ENCODE results near the gene MPI. TPM values are rescaled to one million over a fixed set of nuclear protein-coding genes. Genes with fewer than 3 reads are reported as not detected.
"Not testable (repeated sequence)": the region's sequence is repeated elsewhere in the genome, so short reads cannot be mapped to it uniquely, and the experiment has no call there.

MPI gene
- total and polyA plus RNA-seq, 2 donors: 22.2 to 36.1 TPM

GRCh38 chr15:74904190-74904805 lies 14.5 kb downstream of the MPI start:
- no peaks in the 10 kb centered on the region for H3K9me3 ChIP-seq (ENCODE audit: control insufficient read depth in 2 of 2, insufficient read depth in 1 of 2, low read length in 1 of 2)
- peaks cover 0 to 37% of the 10 kb centered on the region in 2 donors for H3K36me3 ChIP-seq (ENCODE audit: control insufficient read depth in 2 of 2, insufficient read depth in 2 of 2, low read length in 1 of 2)
- DNase-seq (ENCODE audit: low read depth in 6 of 9, low spot score in 9 of 9): no peak
- 99% methylated on average over 7 of the region's 7 CpGs for WGBS
- H3K4me3 ChIP-seq (ENCODE audit: low read length in 2 of 2): no peak overlapping the region
- H3K4me1 ChIP-seq (ENCODE audit: control insufficient read depth in 2 of 2, insufficient read depth in 2 of 2, low read length in 2 of 2): peaks cover 12 to 22% of the 10 kb centered on the region in 2 donors
- H3K27me3 ChIP-seq (ENCODE audit: control insufficient read depth in 2 of 2, insufficient read depth in 1 of 2, low read length in 1 of 2): no peaks in the 10 kb centered on the region
- H3K27ac ChIP-seq (ENCODE audit: low read depth in 1 of 2, low read length in 1 of 2): no peak overlapping the region

GRCh38 chr15:74906067-74906449 lies 16.2 kb downstream of the MPI start:
- no peaks in the 10 kb centered on the region for H3K9me3 ChIP-seq (ENCODE audit: control insufficient read depth in 2 of 2, insufficient read depth in 1 of 2, low read length in 1 of 2)
- peak overlapping the region; percentile 88 to 94 for H3K4me3 ChIP-seq (ENCODE audit: low read length in 2 of 2)
- H3K36me3 ChIP-seq (ENCODE audit: control insufficient read depth in 2 of 2, insufficient read depth in 2 of 2, low read length in 1 of 2): peaks cover 0 to 22% of the 10 kb centered on the region in 2 donors
- peak overlapping the region; percentile 57 to 80 for H3K27ac ChIP-seq (ENCODE audit: low read depth in 1 of 2, low read length in 1 of 2)
- H3K4me1 ChIP-seq (ENCODE audit: control insufficient read depth in 2 of 2, insufficient read depth in 2 of 2, low read length in 2 of 2): peaks cover 12 to 22% of the 10 kb centered on the region in 2 donors
- under 1% methylated on average over 20 of the region's 20 CpGs for WGBS
- no peaks in the 10 kb centered on the region for H3K27me3 ChIP-seq (ENCODE audit: control insufficient read depth in 2 of 2, insufficient read depth in 1 of 2, low read length in 1 of 2)
- DNase-seq (ENCODE audit: low read depth in 6 of 9, low spot score in 9 of 9): peak in 1 of 9 donors; percentile 60

DNA sequence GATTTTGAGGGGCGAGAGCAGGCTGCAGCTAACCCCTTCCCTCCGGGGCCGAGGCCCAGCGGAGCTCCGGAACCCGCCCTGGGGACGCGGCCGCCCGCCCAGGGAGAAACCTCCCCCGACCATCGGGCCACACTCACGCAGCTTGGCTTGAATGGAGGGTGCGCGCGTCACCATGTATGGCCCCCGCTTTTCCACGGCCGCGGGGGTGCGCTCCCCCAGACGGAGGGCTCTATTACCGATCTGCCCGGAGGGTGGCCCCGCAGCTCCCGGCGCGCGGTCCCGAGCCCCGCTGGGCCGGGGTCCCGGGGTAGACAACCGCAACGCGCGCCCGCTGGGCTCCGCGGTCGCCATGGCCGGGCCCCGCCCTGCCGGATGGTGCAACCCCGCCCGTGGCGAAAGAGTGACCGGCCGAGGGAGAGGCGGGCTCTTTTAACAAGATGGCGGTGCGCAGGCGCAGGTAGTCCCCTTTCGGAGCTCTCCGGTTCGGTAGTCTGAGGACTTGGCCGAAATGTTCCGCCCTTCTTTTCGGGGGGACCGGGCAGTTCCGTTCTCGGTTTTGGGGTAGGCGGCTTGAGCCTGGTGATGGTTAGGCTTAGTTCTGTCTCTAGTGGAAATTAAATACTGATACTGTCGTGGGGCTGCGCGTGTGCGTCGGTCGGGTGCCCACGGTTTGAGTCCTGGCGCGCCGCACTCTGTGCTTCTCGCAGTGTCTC lies 16.8 kb downstream of the MPI start, which contains the start of gene FAM219B:
Gene FAM219B (minus strand): TSS at position 402 of the 713 bp plus-strand sequence. CDS start 51 bp downstream, at position 351.
- peak within 1 kb of the TSS; percentile 88 to 94 for H3K4me3 ChIP-seq (ENCODE audit: low read length in 2 of 2)
- H3K9me3 ChIP-seq (ENCODE audit: control insufficient read depth in 2 of 2, insufficient read depth in 1 of 2, low read length in 1 of 2): no peaks in the 10 kb centered on the region
- no peaks in the 10 kb centered on the region for H3K27me3 ChIP-seq (ENCODE audit: control insufficient read depth in 2 of 2, insufficient read depth in 1 of 2, low read length in 1 of 2)
- H3K36me3 ChIP-seq (ENCODE audit: control insufficient read depth in 2 of 2, insufficient read depth in 2 of 2, low read length in 1 of 2): peaks cover 0 to 21% of the 10 kb centered on the region in 2 donors
- WGBS: under 1% methylated on average over 74 of the region's 74 CpGs
- DNase-seq (ENCODE audit: low read depth in 6 of 9, low spot score in 9 of 9): peak in 5 of 9 donors; percentile 38 to 74 (median 49)
- H3K27ac ChIP-seq (ENCODE audit: low read depth in 1 of 2, low read length in 1 of 2): peak within 1 kb of the TSS; percentile 57 to 80
- H3K4me1 ChIP-seq (ENCODE audit: control insufficient read depth in 2 of 2, insufficient read depth in 2 of 2, low read length in 2 of 2): peaks cover 12 to 18% of the 10 kb centered on the region in 2 donors

GRCh38 chr15:74907163-74907870 lies 17.5 kb downstream of the MPI start:
- WGBS: 66% methylated on average over 8 of the region's 8 CpGs
- Histone ChIP-seq H3K27ac (ENCODE audit: low read depth in 1 of 2, low read length in 1 of 2) (peak overlapping the region; percentile 1 to 54), H3K4me3 (ENCODE audit: low read length in 2 of 2) (peak overlapping the region; percentile 88 to 94), H3K4me1 (ENCODE audit: control insufficient read depth in 2 of 2, insufficient read depth in 2 of 2, low read length in 2 of 2) (peaks cover 12 to 18% of the 10 kb centered on the region in 2 donors), H3K36me3 (ENCODE audit: control insufficient read depth in 2 of 2, insufficient read depth in 2 of 2, low read length in 1 of 2) (peaks cover 4 to 21% of the 10 kb centered on the region in 2 donors), H3K9me3 (ENCODE audit: control insufficient read depth in 2 of 2, insufficient read depth in 1 of 2, low read length in 1 of 2) (no peaks in the 10 kb centered on the region), H3K27me3 (ENCODE audit: control insufficient read depth in 2 of 2, insufficient read depth in 1 of 2, low read length in 1 of 2) (no peaks in the 10 kb centered on the region)
- no peak for DNase-seq (ENCODE audit: low read depth in 6 of 9, low spot score in 9 of 9)

DNA sequence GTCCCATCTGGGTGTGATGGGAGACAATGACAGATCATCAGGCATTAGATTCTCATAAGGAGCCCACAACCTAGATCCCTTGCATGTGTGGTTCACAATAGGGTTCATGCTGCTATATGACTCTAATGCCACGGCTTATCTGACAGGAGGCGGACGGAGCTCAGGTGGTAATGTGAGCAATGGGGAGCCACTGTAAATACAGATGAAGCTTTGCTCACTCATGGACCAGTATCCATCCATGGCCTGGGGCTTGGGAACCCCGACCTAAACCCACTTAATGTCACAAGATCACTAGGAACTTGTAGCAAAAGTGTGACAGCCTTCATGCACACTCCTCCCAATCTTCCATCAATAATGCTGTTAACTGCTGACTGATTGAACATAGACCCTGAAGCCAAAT lies 18.8 kb downstream of the MPI start:
- Histone ChIP-seq H3K27me3 (ENCODE audit: control insufficient read depth in 2 of 2, insufficient read depth in 1 of 2, low read length in 1 of 2) (no peaks in the 10 kb centered on the region), H3K27ac (ENCODE audit: low read depth in 1 of 2, low read length in 1 of 2) (no peak overlapping the region), H3K4me3 (ENCODE audit: low read length in 2 of 2) (no peak overlapping the region), H3K9me3 (ENCODE audit: control insufficient read depth in 2 of 2, insufficient read depth in 1 of 2, low read length in 1 of 2) (no peaks in the 10 kb centered on the region), H3K4me1 (ENCODE audit: control insufficient read depth in 2 of 2, insufficient read depth in 2 of 2, low read length in 2 of 2) (peaks cover 12 to 18% of the 10 kb centered on the region in 2 donors), H3K36me3 (ENCODE audit: control insufficient read depth in 2 of 2, insufficient read depth in 2 of 2, low read length in 1 of 2) (peaks cover 9 to 19% of the 10 kb centered on the region in 2 donors)
- WGBS: 98% methylated on average over 4 of the region's 4 CpGs
- no peak for DNase-seq (ENCODE audit: low read depth in 6 of 9, low spot score in 9 of 9)

DNA sequence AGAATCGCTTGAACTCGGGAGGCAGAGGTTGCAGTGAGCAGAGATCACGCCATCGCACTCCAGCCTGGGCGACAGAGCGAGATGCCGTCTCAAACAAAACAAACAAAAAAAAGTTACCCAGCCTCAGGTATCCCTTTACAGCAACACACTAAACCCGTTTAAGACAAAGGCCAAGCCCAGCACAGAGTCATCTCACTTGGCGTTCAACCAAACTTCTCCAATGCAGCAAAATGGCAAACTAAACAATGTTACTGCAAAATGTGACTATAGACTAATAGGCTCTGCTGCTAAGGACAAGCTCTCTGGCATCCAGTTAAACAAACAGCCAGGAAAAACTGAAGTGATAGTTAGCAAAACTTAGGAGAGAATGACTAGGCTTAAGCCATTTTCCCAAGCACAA lies 23.2 kb downstream of the MPI start:
- WGBS: 93% methylated on average over 9 of the region's 9 CpGs

DNA sequence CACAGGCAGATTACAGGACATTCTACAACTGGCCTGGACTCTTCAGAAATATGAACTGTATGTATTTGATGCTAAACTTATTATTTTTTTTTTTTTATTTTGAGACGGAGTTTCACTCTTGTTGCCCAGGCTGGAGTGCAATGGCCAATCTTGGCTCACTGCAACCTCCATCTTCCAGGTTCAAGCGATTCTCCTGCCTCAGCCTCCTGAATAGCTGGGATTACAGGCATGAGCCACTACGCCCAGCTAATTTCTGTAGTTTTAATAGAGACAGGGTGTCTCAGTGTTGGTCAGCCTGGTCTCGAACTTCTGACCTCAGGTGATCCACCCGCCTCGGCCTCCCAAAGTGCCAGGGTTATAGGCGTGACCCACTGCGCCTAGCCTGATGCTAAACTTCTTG lies 24.0 kb downstream of the MPI start:
- DNase-seq (ENCODE audit: low read depth in 6 of 9, low spot score in 9 of 9); H3K4me3 ChIP-seq (ENCODE audit: low read length in 2 of 2); H3K4me1 ChIP-seq (ENCODE audit: control insufficient read depth in 2 of 2, insufficient read depth in 2 of 2, low read length in 2 of 2); H3K9me3 ChIP-seq (ENCODE audit: control insufficient read depth in 2 of 2, insufficient read depth in 1 of 2, low read length in 1 of 2); H3K27me3 ChIP-seq (ENCODE audit: control insufficient read depth in 2 of 2, insufficient read depth in 1 of 2, low read length in 1 of 2); H3K27ac ChIP-seq (ENCODE audit: low read depth in 1 of 2, low read length in 1 of 2): not testable (repeated sequence)
- 99% methylated on average over 8 of the region's 8 CpGs for WGBS
- H3K36me3 ChIP-seq (ENCODE audit: control insufficient read depth in 2 of 2, insufficient read depth in 2 of 2, low read length in 1 of 2): peaks cover 35 to 46% of the 10 kb centered on the region in 2 donors

More for the DNA sequence above, 23.2 kb downstream of the MPI start:
- no peaks in the 10 kb centered on the region for H3K9me3 ChIP-seq (ENCODE audit: control insufficient read depth in 2 of 2, insufficient read depth in 1 of 2, low read length in 1 of 2)
- DNase-seq (ENCODE audit: low read depth in 6 of 9, low spot score in 9 of 9): no peak
- H3K27me3 ChIP-seq (ENCODE audit: control insufficient read depth in 2 of 2, insufficient read depth in 1 of 2, low read length in 1 of 2): no peaks in the 10 kb centered on the region
- H3K36me3 ChIP-seq (ENCODE audit: control insufficient read depth in 2 of 2, insufficient read depth in 2 of 2, low read length in 1 of 2): peaks cover 27 to 39% of the 10 kb centered on the region in 2 donors
- H3K4me3 ChIP-seq (ENCODE audit: low read length in 2 of 2): no peak overlapping the region
- H3K4me1 ChIP-seq (ENCODE audit: control insufficient read depth in 2 of 2, insufficient read depth in 2 of 2, low read length in 2 of 2): no peaks in the 10 kb centered on the region
- no peak overlapping the region for H3K27ac ChIP-seq (ENCODE audit: low read depth in 1 of 2, low read length in 1 of 2)

- no peaks in the 10 kb centered on the region for H3K4me1 ChIP-seq (ENCODE audit: control insufficient read depth in 2 of 2, insufficient read depth in 2 of 2, low read length in 2 of 2)
- peaks cover 49 to 66% of the 10 kb centered on the region in 2 donors for H3K36me3 ChIP-seq (ENCODE audit: control insufficient read depth in 2 of 2, insufficient read depth in 2 of 2, low read length in 1 of 2)
- no peaks in the 10 kb centered on the region for H3K9me3 ChIP-seq (ENCODE audit: control insufficient read depth in 2 of 2, insufficient read depth in 1 of 2, low read length in 1 of 2)
- no peak overlapping the region for H3K4me3 ChIP-seq (ENCODE audit: low read length in 2 of 2)
- 98% methylated on average over 6 of the region's 6 CpGs for WGBS
- H3K27me3 ChIP-seq (ENCODE audit: control insufficient read depth in 2 of 2, insufficient read depth in 1 of 2, low read length in 1 of 2): no peaks in the 10 kb centered on the region
- H3K27ac ChIP-seq (ENCODE audit: low read depth in 1 of 2, low read length in 1 of 2): no peak overlapping the region
- no peak for DNase-seq (ENCODE audit: low read depth in 6 of 9, low spot score in 9 of 9)
Measured at GRCh38 chr15:74917676-74918075, 27.8 kb downstream of the MPI start.

- Histone ChIP-seq H3K36me3 (ENCODE audit: control insufficient read depth in 2 of 2, insufficient read depth in 2 of 2, low read length in 1 of 2) (peaks cover 56 to 65% of the 10 kb centered on the region in 2 donors), H3K27me3 (ENCODE audit: control insufficient read depth in 2 of 2, insufficient read depth in 1 of 2, low read length in 1 of 2) (no peaks in the 10 kb centered on the region), H3K9me3 (ENCODE audit: control insufficient read depth in 2 of 2, insufficient read depth in 1 of 2, low read length in 1 of 2) (no peaks in the 10 kb centered on the region), H3K4me3 (ENCODE audit: low read length in 2 of 2) (no peak overlapping the region), H3K27ac (ENCODE audit: low read depth in 1 of 2, low read length in 1 of 2) (no peak overlapping the region), H3K4me1 (ENCODE audit: control insufficient read depth in 2 of 2, insufficient read depth in 2 of 2, low read length in 2 of 2) (no peaks in the 10 kb centered on the region)
- 96% methylated on average over 8 of the region's 8 CpGs for WGBS
- DNase-seq (ENCODE audit: low read depth in 6 of 9, low spot score in 9 of 9): no peak
Measured at GRCh38 chr15:74920456-74920855, 30.6 kb downstream of the MPI start.
